ENCODE measurements around the gene SECISBP2L.

- TF ChIP-seq CTCF (IDR thresholded peaks at IDR 0.05 in 4 of 5, conservative IDR thresholded peaks at IDR 0.05 in 1 of 5) (no peak), POLR2A (IDR thresholded peaks at IDR 0.05) (no peak)
These were observed 79.5 kb downstream of the SECISBP2L start for GRCh38 chr15:48966595-48967301.

Measured in gastrocnemius medialis (tissue), 4 donors.